DOHH2 (cell line): ENCODE results near the gene ABR.

Experiments
- EZH2phosphoT487 ChIP-seq: fragments of 200-600 bp; sonication (generic); IDR thresholded peaks from 2 replicates; pipeline ENCODE4 v1.6.1; 2017; ENCODE audit warnings: borderline replicate concordance, mild to moderate bottlenecking, antibody characterized with exemption, low read length, moderate library complexity, mixed read lengths
- TF ChIP-seq, protein P1 (sequence below): fragments of 200-600 bp; sonication (generic); IDR thresholded peaks from one replicate; pipeline ENCODE4 v1.5.1; 2014; ENCODE audit warnings: antibody characterized with exemption, mild to moderate bottlenecking, low read depth, low read length; ENCODE audit not compliant: poor library complexity, severe bottlenecking

DNA sequence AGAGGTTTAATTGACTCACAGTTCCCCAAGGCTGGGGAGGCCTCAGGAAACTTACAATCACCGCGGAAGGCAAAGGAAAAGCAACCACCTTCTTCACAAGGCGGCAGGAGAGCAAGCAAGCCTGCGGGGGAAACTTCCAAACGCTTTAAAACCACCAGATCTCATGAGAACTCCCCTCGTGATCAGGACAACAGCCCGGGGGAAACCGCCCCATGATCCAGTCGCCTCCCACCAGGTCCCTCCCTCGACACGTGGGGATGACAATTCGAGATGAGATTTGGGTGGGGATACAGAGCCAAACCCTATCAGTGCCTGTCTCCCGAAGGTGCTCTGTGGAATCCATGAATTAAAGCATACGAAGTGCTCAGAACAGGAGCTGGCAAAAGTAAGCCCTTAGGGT lies 43.9 kb upstream of the ABR start:
- TF ChIP-seq, protein P1, sequence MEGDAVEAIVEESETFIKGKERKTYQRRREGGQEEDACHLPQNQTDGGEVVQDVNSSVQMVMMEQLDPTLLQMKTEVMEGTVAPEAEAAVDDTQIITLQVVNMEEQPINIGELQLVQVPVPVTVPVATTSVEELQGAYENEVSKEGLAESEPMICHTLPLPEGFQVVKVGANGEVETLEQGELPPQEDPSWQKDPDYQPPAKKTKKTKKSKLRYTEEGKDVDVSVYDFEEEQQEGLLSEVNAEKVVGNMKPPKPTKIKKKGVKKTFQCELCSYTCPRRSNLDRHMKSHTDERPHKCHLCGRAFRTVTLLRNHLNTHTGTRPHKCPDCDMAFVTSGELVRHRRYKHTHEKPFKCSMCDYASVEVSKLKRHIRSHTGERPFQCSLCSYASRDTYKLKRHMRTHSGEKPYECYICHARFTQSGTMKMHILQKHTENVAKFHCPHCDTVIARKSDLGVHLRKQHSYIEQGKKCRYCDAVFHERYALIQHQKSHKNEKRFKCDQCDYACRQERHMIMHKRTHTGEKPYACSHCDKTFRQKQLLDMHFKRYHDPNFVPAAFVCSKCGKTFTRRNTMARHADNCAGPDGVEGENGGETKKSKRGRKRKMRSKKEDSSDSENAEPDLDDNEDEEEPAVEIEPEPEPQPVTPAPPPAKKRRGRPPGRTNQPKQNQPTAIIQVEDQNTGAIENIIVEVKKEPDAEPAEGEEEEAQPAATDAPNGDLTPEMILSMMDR = no peak
- no peak for TF ChIP-seq EZH2phosphoT487
